ENCODE measurements around the gene MCM5.

Gene MCM5

GRCh38 chr22:35404176-35404575, 4.2 kb downstream of the MCM5 start:
- no peak for DNase-seq

GRCh38 chr22:35406443-35406842, 6.5 kb downstream of the MCM5 start:
- DNase-seq = no peak

DNA sequence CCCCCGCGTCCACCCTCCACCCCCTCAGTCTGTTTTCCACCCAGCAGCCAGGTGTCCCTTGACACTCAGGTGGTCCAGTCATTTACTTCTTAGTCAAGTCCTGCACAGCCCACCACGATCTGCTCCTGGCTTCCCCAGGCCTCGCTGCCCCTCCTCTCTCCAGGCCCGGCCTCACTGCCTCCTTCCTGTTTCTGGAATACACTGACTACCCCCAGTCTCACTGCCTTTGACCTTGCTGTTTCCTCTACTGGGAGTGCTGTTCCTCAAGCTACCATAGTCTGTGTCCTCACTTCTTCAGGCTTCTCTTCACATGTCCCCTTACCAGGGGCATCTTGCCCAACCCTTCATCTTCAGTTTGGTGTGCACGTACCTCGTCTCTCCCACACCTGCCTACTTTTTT, 7.4 kb downstream of the MCM5 start:
- DNase-seq = no peak

DNA sequence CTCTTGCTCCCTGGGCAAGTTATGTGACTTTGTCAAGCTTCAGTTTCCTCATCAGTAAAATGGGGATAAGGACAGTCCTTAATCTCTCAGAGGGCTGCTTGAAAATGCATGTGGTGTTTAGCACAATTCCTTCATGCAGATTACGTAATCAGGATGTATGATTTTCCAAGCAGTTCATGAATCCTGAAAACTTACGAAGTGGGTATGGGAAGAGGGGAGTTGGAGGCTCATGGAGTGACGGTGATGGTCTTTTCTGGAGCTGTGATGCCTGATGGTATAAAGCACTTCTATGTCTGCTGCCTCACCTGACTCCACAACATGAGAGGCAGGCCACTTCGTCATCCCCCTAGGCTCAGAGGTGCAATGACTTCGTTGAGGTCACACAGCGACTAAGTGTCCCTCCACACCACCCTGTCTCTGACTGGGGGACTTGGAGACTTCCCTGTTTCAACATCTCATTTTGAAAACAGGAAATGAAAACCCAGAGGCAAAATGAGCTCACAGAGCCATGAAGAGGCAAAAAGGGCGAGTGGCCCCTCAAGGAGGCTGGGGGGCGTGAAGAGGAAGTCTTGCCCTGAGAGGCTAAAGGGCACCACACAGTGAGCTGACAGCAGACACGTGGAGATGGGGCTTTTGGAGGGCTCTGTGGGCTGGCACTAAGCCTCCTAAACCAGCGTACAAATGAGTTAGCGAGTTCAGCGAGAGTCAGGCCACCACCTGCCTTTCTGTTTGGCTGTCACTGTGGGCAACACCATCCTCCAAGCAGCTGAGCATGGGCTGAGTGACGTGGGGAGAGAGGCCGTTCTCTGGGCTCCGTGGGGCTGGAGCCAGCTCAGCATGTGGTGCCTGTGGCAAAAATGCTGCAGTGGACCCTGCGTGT, 10.1 kb downstream of the MCM5 start:
- DNase-seq = no peak

DNA sequence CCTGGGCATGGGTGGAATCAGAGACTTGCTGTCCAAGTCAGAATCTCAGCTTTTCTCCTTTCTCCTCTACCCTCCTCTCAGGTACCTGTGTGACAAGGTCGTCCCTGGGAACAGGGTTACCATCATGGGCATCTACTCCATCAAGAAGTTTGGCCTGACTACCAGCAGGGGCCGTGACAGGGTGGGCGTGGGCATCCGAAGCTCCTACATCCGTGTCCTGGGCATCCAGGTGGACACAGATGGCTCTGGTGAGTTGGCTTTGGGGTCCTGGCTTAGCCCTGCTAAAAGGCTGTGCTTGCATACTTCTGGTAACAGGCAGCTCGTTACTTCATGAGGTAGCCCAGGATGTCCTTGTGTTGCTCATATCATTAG, 10.7 kb downstream of the MCM5 start:
- DNase-seq = no peak

GRCh38 chr22:35411102-35411501, 11.2 kb downstream of the MCM5 start:
- DNase-seq = no peak

GRCh38 chr22:35413624-35414023, 13.7 kb downstream of the MCM5 start:
- no peak for DNase-seq

DNA sequence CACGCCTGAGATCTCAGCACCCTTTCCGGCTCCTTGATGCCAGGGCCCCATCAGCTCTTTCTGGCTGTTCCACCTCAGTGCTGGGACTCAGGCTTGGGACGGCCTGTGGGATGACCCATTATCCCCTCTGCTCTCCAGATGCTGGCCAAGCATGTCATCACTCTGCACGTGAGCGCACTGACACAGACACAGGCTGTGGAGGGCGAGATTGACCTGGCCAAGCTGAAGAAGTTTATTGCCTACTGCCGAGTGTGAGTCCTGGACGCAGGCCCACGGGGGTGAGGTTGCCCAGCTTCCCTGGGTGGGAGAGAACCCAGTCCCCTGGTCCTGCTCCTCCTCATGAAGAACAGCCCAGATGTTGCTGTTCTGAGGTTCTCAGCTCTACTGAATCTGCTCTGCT, 17.7 kb downstream of the MCM5 start:
- DNase-seq = no peak

- DNase-seq = no peak
These were observed 18.1 kb downstream of the MCM5 start for GRCh38 chr22:35418088-35418487.

- no peak for DNase-seq
These were observed 18.8 kb downstream of the MCM5 start for GRCh38 chr22:35418731-35419130.

DNA sequence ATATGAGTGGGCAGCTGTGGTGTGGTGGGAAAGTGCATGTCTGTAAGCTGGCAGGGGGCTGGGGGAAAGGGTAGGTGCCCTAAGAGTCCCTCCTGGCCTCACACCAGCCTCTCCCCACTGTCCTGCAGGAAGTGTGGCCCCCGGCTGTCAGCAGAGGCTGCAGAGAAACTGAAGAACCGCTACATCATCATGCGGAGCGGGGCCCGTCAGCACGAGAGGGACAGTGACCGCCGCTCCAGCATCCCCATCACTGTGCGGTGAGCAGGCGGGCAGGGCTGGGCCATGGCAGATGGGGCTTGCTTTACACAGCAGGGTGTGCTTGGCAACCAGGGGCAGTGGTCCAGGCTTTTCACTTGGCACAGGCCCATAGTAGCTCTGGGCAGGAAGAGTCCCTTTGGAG, 19.8 kb downstream of the MCM5 start:
- DNase-seq = no peak

GRCh38 chr22:35421121-35421520, 21.2 kb downstream of the MCM5 start:
- DNase-seq = no peak

DNA sequence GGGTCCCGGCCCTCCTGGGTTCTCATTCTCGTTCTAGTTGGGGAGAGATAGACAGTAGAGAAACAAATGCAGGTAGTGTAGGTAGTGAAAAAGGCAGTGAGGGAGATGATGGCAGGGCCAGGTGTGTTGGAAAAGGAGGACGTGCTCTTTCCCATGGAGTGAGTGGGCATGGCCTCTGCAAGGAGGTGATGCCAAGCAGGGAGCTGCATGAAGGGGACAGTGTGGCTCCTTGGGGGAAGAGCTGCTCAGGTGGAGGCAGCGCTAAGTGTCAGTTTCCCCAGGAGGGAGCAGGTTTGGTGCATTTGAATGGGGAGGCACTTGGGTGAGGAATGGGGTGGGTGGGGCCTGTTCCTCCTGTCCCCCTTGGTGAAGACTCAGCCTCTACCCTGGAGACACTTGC, 22.2 kb downstream of the MCM5 start:
- DNase-seq = no peak

- no peak for DNase-seq
These were observed 23.0 kb downstream of the MCM5 start for GRCh38 chr22:35422936-35423335.

DNA sequence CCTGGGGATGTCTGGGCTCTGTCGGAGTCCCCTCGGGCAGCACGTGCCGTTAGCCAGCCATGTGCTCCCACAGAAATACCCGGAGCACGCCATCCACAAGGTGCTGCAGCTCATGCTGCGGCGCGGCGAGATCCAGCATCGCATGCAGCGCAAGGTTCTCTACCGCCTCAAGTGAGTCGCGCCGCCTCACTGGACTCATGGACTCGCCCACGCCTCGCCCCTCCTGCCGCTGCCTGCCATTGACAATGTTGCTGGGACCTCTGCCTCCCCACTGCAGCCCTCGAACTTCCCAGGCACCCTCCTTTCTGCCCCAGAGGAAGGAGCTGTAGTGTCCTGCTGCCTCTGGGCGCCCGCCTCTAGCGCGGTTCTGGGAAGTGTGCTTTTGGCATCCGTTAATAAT, 24.1 kb downstream of the MCM5 start:
- DNase-seq = no peak

- no peak for DNase-seq
These were observed 24.8 kb downstream of the MCM5 start for GRCh38 chr22:35424761-35425160.

- no peak for DNase-seq
These were observed 25.6 kb downstream of the MCM5 start for GRCh38 chr22:35425546-35425945.

GRCh38 chr22:35425971-35426800, 26.2 kb downstream of the MCM5 start:
- no peak for DNase-seq

- no peak for DNase-seq
These were observed 26.8 kb downstream of the MCM5 start for GRCh38 chr22:35426801-35427140.

DNA sequence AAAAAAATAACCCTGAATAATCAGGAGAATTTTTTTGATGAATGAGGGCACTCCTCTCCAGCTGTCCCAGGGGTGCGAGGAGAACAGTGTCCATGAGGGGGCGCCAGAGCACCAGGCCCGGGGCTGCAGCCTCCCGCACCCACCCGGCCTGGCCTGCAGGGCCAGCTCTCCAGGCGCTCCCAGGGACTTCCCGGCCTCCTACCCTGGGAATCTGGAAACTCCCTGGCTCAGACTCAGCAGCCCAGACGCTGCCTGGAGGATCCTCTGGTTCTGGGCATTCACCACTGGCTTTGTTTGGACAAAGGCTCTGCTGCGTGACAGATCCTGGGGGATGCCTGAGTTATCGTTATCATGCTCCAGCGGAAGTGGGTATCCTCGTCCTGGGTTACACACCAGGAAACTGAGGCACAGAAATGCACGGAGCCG, 31.0 kb downstream of the MCM5 start:
- DNase-seq = peak; percentile 65

DNA sequence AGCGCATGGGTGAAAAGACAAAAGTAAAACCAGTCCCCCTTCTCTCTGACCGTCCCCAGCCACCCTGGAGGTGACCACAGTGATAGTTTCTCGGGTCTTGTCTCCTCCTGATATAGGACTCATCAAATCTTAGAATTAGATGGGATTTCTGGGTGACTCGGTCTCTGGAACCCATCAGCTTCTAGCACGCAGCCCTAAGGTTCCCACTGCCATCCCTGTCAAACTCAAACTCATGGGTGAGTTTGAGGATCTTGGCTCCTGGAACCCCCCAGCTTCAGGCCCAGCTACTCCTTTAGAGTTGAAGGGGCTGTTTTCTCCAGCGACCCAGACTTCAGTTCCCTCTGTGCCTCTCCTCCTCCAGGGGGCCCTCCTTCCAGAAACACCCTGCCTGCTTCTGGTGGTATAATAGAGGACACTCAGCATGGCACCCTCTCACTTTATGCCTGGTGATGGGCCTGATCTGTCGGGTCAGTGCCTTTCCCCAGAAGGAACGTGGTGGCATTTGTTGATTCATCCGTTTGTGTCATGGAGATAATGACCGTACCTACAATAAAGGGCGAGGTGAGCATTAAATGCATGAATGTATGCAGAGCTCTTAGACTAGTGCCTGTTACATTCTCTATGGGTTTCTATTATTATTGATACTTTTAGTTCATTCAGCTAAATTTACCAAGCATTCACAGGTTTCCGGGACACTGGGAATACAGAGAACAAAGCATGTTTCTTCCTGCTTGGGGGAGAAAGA, 31.7 kb downstream of the MCM5 start:
- DNase-seq = no peak

GRCh38 chr22:35432228-35432905, 32.4 kb downstream of the MCM5 start:
- no peak for DNase-seq
